ENCODE results near the gene STEAP4. TPM values are rescaled to one million over a fixed set of nuclear protein-coding genes. Genes with fewer than 3 reads are reported as not detected.

STEAP4 gene
- total RNA-seq, 1 donor from 2014 or later = 2.3 TPM

- no peak for TF ChIP-seq CTCF (IDR thresholded peaks at IDR 0.05; ENCODE audit: insufficient read depth, low read length, poor library complexity, severe bottlenecking)
- no peaks in the 10 kb centered on the region for H3K27me3 ChIP-seq (ENCODE audit: control insufficient read depth, insufficient read depth, low read length)
- no peak for DNase-seq (ENCODE audit: low read depth)
These were observed 5.5 kb upstream of the STEAP4 start for GRCh38 chr7:88312061-88312663.

GRCh38 chr7:88311675-88312036 lies 5.0 kb upstream of the STEAP4 start:
- Histone ChIP-seq H3K27me3 (ENCODE audit: control insufficient read depth, insufficient read depth, low read length) (no peaks in the 10 kb centered on the region), H3K36me3 (ENCODE audit: control insufficient read depth, insufficient read depth, low read length) (no peaks in the 10 kb centered on the region), H3K4me3 (ENCODE audit: low read depth, low read length) (no peak overlapping the region)
- no peak for TF ChIP-seq CTCF (IDR thresholded peaks at IDR 0.05; ENCODE audit: insufficient read depth, low read length, poor library complexity, severe bottlenecking)
- no peak for DNase-seq (ENCODE audit: low read depth)

More at GRCh38 chr7:88312061-88312663, 5.5 kb upstream of the STEAP4 start:
- H3K36me3 ChIP-seq (ENCODE audit: control insufficient read depth, insufficient read depth, low read length) = no peaks in the 10 kb centered on the region
- no peak overlapping the region for H3K4me3 ChIP-seq (ENCODE audit: low read depth, low read length)

- Histone ChIP-seq H3K36me3 (ENCODE audit: control insufficient read depth, insufficient read depth, low read length) (no peaks in the 10 kb centered on the region), H3K4me3 (ENCODE audit: low read depth, low read length) (no peak overlapping the region), H3K27me3 (ENCODE audit: control insufficient read depth, insufficient read depth, low read length) (no peaks in the 10 kb centered on the region)
- no peak for DNase-seq (ENCODE audit: low read depth)
- TF ChIP-seq CTCF (IDR thresholded peaks at IDR 0.05; ENCODE audit: insufficient read depth, low read length, poor library complexity, severe bottlenecking) = no peak
These were observed 4.4 kb upstream of the STEAP4 start for GRCh38 chr7:88310956-88311674.

GRCh38 chr7:88309819-88310218 lies 3.1 kb upstream of the STEAP4 start:
- Histone ChIP-seq H3K36me3 (ENCODE audit: control insufficient read depth, insufficient read depth, low read length) (no peaks in the 10 kb centered on the region), H3K4me3 (ENCODE audit: low read depth, low read length) (no peak overlapping the region), H3K27me3 (ENCODE audit: control insufficient read depth, insufficient read depth, low read length) (no peaks in the 10 kb centered on the region)
- TF ChIP-seq CTCF (IDR thresholded peaks at IDR 0.05; ENCODE audit: insufficient read depth, low read length, poor library complexity, severe bottlenecking) = no peak
- DNase-seq (ENCODE audit: low read depth) = no peak

GRCh38 chr7:88307823-88308222 lies 1.1 kb upstream of the STEAP4 start:
- DNase-seq (ENCODE audit: low read depth) = no peak
- Histone ChIP-seq H3K4me3 (ENCODE audit: low read depth, low read length) (no peak overlapping the region), H3K27me3 (ENCODE audit: control insufficient read depth, insufficient read depth, low read length) (no peaks in the 10 kb centered on the region), H3K36me3 (ENCODE audit: control insufficient read depth, insufficient read depth, low read length) (no peaks in the 10 kb centered on the region)
- TF ChIP-seq CTCF (IDR thresholded peaks at IDR 0.05; ENCODE audit: insufficient read depth, low read length, poor library complexity, severe bottlenecking) = no peak

GRCh38 chr7:88307412-88307811 lies 718 bp upstream of the STEAP4 start:
- no peak for TF ChIP-seq CTCF (IDR thresholded peaks at IDR 0.05; ENCODE audit: insufficient read depth, low read length, poor library complexity, severe bottlenecking)
- Histone ChIP-seq H3K27me3 (ENCODE audit: control insufficient read depth, insufficient read depth, low read length) (no peaks in the 10 kb centered on the region), H3K4me3 (ENCODE audit: low read depth, low read length) (no peak overlapping the region), H3K36me3 (ENCODE audit: control insufficient read depth, insufficient read depth, low read length) (no peaks in the 10 kb centered on the region)
- DNase-seq (ENCODE audit: low read depth) = no peak

Measured in kidney epithelial cell (primary cell).